WTC11 (cell line): ENCODE results near the gene HOXB5.

Experiments
- CREM ChIP-seq: sonication (generic); formaldehyde crosslinking; IDR thresholded peaks from 2 replicates; pipeline ENCODE4 v1.8.1; 2022; ENCODE audit warnings: mild to moderate bottlenecking, missing genetic modification reagents, moderate library complexity
- CTCF ChIP-seq: fragments of 200-600 bp; IDR thresholded peaks from 2 replicates; pipeline ENCODE4 v1.8.0; 2022; ENCODE audit warnings: antibody characterized with exemption
- FOXJ3 ChIP-seq: sonication (generic); formaldehyde crosslinking; IDR thresholded peaks from 2 replicates; pipeline ENCODE4 v1.9.0; 2021; ENCODE audit warnings: missing genetic modification reagents, mild to moderate bottlenecking, borderline replicate concordance
- GTF2I ChIP-seq: fragments of 250-450 bp; sonication (Bioruptor Pico); conservative IDR thresholded peaks from 2 replicates; pipeline ENCODE4 v1.4.0; 2021; ENCODE audit warnings: mild to moderate bottlenecking
- NFYB ChIP-seq: sonication (generic); formaldehyde crosslinking; conservative IDR thresholded peaks from 2 replicates; pipeline ENCODE4 v1.8.0; 2022; ENCODE audit warnings: low read depth, missing genetic modification reagents
- NR3C1 ChIP-seq: sonication (generic); formaldehyde crosslinking; conservative IDR thresholded peaks from 2 replicates; pipeline ENCODE4 v1.8.1; 2023; ENCODE audit warnings: low read depth, mild to moderate bottlenecking, missing genetic modification reagents
- USF1 ChIP-seq: sonication (generic); formaldehyde crosslinking; IDR thresholded peaks from 2 replicates; pipeline ENCODE4 v1.8.0; 2022; ENCODE audit warnings: mild to moderate bottlenecking, missing genetic modification reagents
- USF2 ChIP-seq: sonication (generic); formaldehyde crosslinking; IDR thresholded peaks from 2 replicates; pipeline ENCODE4 v1.8.1; 2023; ENCODE audit warnings: mild to moderate bottlenecking, missing genetic modification reagents, moderate library complexity
- ZNF138 ChIP-seq: sonication (generic); formaldehyde crosslinking; conservative IDR thresholded peaks from 2 replicates; pipeline ENCODE4 v1.8.1; 2022; ENCODE audit warnings: mild to moderate bottlenecking, moderate library complexity, missing genetic modification reagents

- no peak for TF ChIP-seq CTCF
- TF ChIP-seq FOXJ3 (CRISPR knock-in tag): no peak
- TF ChIP-seq NFYB (CRISPR knock-in tag): no peak
- TF ChIP-seq CREM (CRISPR knock-in tag): no peak
- no peak for TF ChIP-seq NR3C1 (CRISPR knock-in tag)
- TF ChIP-seq USF1 (CRISPR knock-in tag): no peak
- no peak for TF ChIP-seq GTF2I (CRISPR knock-in tag)
- TF ChIP-seq USF2 (CRISPR knock-in tag): no peak
- no peak for TF ChIP-seq ZNF138 (CRISPR knock-in tag)
These were observed 16.1 kb downstream of the HOXB5 start for GRCh38 chr17:48577330-48577945.
